A549 (cell line): ENCODE data around the gene NOTCH4. TPM values are rescaled to one million over a fixed set of nuclear protein-coding genes. Genes with fewer than 3 reads are reported as not detected.

Source experiments
- ATAC-seq, 2 experiments: fragments of 200-7000 bp in 1 of 2; fragments of >200 bp in 1 of 2; cut with Nextera tagmentation in 1 of 2; cut with Tn5 transposase in 1 of 2; 3 replicates each; pipeline versions ENCODE4 v1.8.0 to v1.9.1; 2018 to 2020; ENCODE audit warnings: mild to moderate bottlenecking in 1 of 2, moderate library complexity in 1 of 2
- CTCF ChIA-PET: fragments of 300-600 bp; sonication (Branson Sonifier 250); formaldehyde crosslinking; extraction: SDS; loops from one replicate; lab custom pipeline; 2021; ENCODE audit warnings: antibody characterized with exemption, inconsistent platforms; lab: Yijun Ruan, JAX
- POLR2A ChIA-PET: fragments of 350-600 bp; formaldehyde crosslinking; extraction: SDS; loops from one replicate; lab custom pipeline; 2021; ENCODE audit warnings: antibody characterized with exemption, inconsistent platforms; lab: Yijun Ruan, JAX
- DNase-seq, 2 experiments: peaks; one replicate each; pipeline versions ENCODE4 v3.0.0 to v3.0.0-alpha.2; 2011 to 2016; ENCODE audit warnings: low read depth in 1 of 2, low spot score in 1 of 2
- FAIRE-seq: peaks from 2 replicates; lab custom pipeline; 2011; peaks lifted over from hg19 to GRCh38; lab: Jason Lieb, UNC
- H3K27ac ChIP-seq, 2 experiments: fragments of >200 bp; sonication (Bioruptor Twin); formaldehyde crosslinking; 3 replicates each; pipeline ENCODE4 v1.5.1; 2016 to 2017
- H3K4me1 ChIP-seq: fragments of >200 bp; sonication (Bioruptor Twin); formaldehyde crosslinking; 3 replicates; pipeline ENCODE4 v1.6.1; 2016
- H3K4me2 ChIP-seq: fragments of >200 bp; sonication (Bioruptor Twin); formaldehyde crosslinking; 3 replicates; pipeline ENCODE4 v1.6.1; 2016
- H3K4me3 ChIP-seq: fragments of >200 bp; sonication (Bioruptor Twin); formaldehyde crosslinking; 3 replicates; pipeline ENCODE4 v1.5.1; 2016
- H3K9me3 ChIP-seq: fragments of >200 bp; sonication (Bioruptor Twin); formaldehyde crosslinking; 3 replicates; pipeline ENCODE4 v1.6.1; 2016
- BHLHE40 ChIP-seq: IDR thresholded peaks from 2 replicates; pipeline ENCODE4 v1.6.1; 2012; ENCODE audit warnings: low read depth, low read length, inconsistent platforms
- CBX8 ChIP-seq: fragments of 200-600 bp; sonication (generic); IDR thresholded peaks from 2 replicates; pipeline ENCODE4 v1.6.1; 2016
- CHD4 ChIP-seq: fragments of 200-600 bp; sonication (generic); IDR thresholded peaks from 2 replicates; pipeline ENCODE4 v1.6.1; 2016; ENCODE audit warnings: antibody characterized with exemption, mild to moderate bottlenecking, borderline replicate concordance
- E2F6 ChIP-seq: IDR thresholded peaks from 2 replicates; pipeline ENCODE4 v1.6.1; 2012; ENCODE audit warnings: low read depth, borderline replicate concordance
- EHF ChIP-seq: fragments of 250-450 bp; sonication (Bioruptor Pico); IDR thresholded peaks from 2 replicates; pipeline ENCODE4 v1.5.0; 2020; ENCODE audit warnings: mild to moderate bottlenecking
- ESRRA ChIP-seq: fragments of 150-350 bp; IDR thresholded peaks from 2 replicates; pipeline ENCODE4 v1.6.1; 2014; ENCODE audit warnings: mild to moderate bottlenecking, low read length, borderline replicate concordance
- HDAC2 ChIP-seq: fragments of 200-600 bp; sonication (generic); IDR thresholded peaks from 2 replicates; pipeline ENCODE4 v1.6.1; 2016
- HES2 ChIP-seq: fragments of >200 bp; sonication (Bioruptor Twin); formaldehyde crosslinking; IDR thresholded peaks from 2 replicates; pipeline ENCODE4 v1.6.1; 2016
- HEYL ChIP-seq: fragments of 250-450 bp; sonication (Bioruptor Pico); IDR thresholded peaks from 2 replicates; pipeline ENCODE4 v1.8.0; 2021; ENCODE audit warnings: mild to moderate bottlenecking, moderate library complexity
- HOXB13 ChIP-seq: fragments of 250-450 bp; sonication (Bioruptor Pico); IDR thresholded peaks from 2 replicates; pipeline ENCODE4 v1.5.0; 2020; ENCODE audit warnings: low read depth, mild to moderate bottlenecking, moderate library complexity
- HOXB5 ChIP-seq: fragments of 250-450 bp; sonication (Bioruptor Pico); IDR thresholded peaks from 2 replicates; pipeline ENCODE4 v1.5.0; 2020; ENCODE audit warnings: mild to moderate bottlenecking, moderate library complexity
- JUN ChIP-seq, 2 experiments: fragments of >200 bp; sonication (Bioruptor Twin); formaldehyde crosslinking; IDR thresholded peaks; 2 replicates in 1 of 2; 3 replicates in 1 of 2; pipeline ENCODE4 v1.6.1; 2016 to 2017
- MAZ ChIP-seq: fragments of 150-350 bp; IDR thresholded peaks from 2 replicates; pipeline ENCODE4 v1.6.1; 2014; ENCODE audit warnings: antibody characterized with exemption, low read depth, low read length, borderline replicate concordance
- MYC ChIP-seq: IDR thresholded peaks from 2 replicates; pipeline ENCODE4 v1.6.1; 2012; ENCODE audit warnings: mild to moderate bottlenecking, inconsistent platforms, low read length, improper control_type of control experiment, borderline replicate concordance
- NFE2L2 ChIP-seq: fragments of 150-350 bp; conservative IDR thresholded peaks from 2 replicates; pipeline ENCODE4 v1.6.1; 2014; ENCODE audit warnings: low read length
- NPAS2 ChIP-seq: fragments of 250-450 bp; sonication (Bioruptor Pico); IDR thresholded peaks from 2 replicates; pipeline ENCODE4 v1.8.0; 2022; ENCODE audit warnings: mild to moderate bottlenecking, moderate library complexity, borderline replicate concordance
- NR3C1 ChIP-seq: fragments of >200 bp; sonication (Bioruptor Twin); formaldehyde crosslinking; IDR thresholded peaks from 3 replicates; pipeline ENCODE4 v1.6.1; 2017
- RAD21 ChIP-seq, 2 experiments: fragments of >200 bp in 1 of 2; sonication (Bioruptor Twin) in 1 of 2; formaldehyde crosslinking in 1 of 2; IDR thresholded peaks in 1 of 2; conservative IDR thresholded peaks in 1 of 2; 2 replicates in 1 of 2; 3 replicates in 1 of 2; pipeline ENCODE4 v1.6.1; 2012 to 2018; ENCODE audit warnings: inconsistent platforms in 1 of 2
- RARB ChIP-seq: fragments of 250-450 bp; sonication (Bioruptor Pico); IDR thresholded peaks from 2 replicates; pipeline ENCODE4 v1.8.0; 2021; ENCODE audit warnings: mild to moderate bottlenecking, moderate library complexity
- SMC3 ChIP-seq: fragments of >200 bp; sonication (Bioruptor Twin); formaldehyde crosslinking; IDR thresholded peaks from 3 replicates; pipeline ENCODE4 v1.6.1; 2018; ENCODE audit warnings: inconsistent platforms
- SREBF2 ChIP-seq: fragments of 450-650 bp; IDR thresholded peaks from 2 replicates; pipeline ENCODE4 v1.6.1; 2014; ENCODE audit warnings: mild to moderate bottlenecking, moderate library complexity
- TP53 ChIP-seq: fragments of 250-450 bp; sonication (Bioruptor Pico); IDR thresholded peaks from 2 replicates; pipeline ENCODE4 v1.5.0; 2021; ENCODE audit warnings: mild to moderate bottlenecking, moderate library complexity
- ZC3H11A ChIP-seq: fragments of 450-650 bp; IDR thresholded peaks from 2 replicates; pipeline ENCODE4 v1.6.1; 2014; ENCODE audit warnings: antibody characterized with exemption, mild to moderate bottlenecking
- WGBS: methylation state at CpG from one replicate; pipeline ENCODE4 v1.1.6; 2017; ENCODE audit errors: missing lambda C conversion rate; 5-methylcytosine and 5-hydroxymethylcytosine counted together
- polyA plus RNA-seq, 4 experiments: library from polyadenylated mRNA; depleted of rRNA in 3 of 4; stranded (reverse); fragments of >200 nt; fragmentation: RNase III in 1 of 4; extraction: RNeasy Plus Mini Kit Qiagen cat#74134 plus additional on column Dnase treatment in 1 of 4; gene quantifications; 2 replicates in 3 of 4; 3 replicates in 1 of 4; pipeline ENCODE4 v1.2.3, GENCODE V29; 2011 to 2017
- TF ChIP-seq, protein P1 (sequence below): IDR thresholded peaks from 2 replicates; pipeline ENCODE4 v1.6.1; 2012
- TF ChIP-seq, protein P2 (sequence below): fragments of 250-450 bp; sonication (Bioruptor Pico); IDR thresholded peaks from 2 replicates; pipeline ENCODE4 v1.5.0; 2020; ENCODE audit warnings: low read depth, mild to moderate bottlenecking, moderate library complexity
- TF ChIP-seq, protein P3 (sequence below): fragments of >200 bp; sonication (Bioruptor Twin); formaldehyde crosslinking; IDR thresholded peaks from 3 replicates; pipeline ENCODE4 v1.5.1; 2016
- TF ChIP-seq, protein P4 (sequence below): fragments of 150-350 bp; IDR thresholded peaks from 2 replicates; pipeline ENCODE4 v1.6.1; 2014; ENCODE audit warnings: low read depth, mild to moderate bottlenecking, low read length

Gene NOTCH4
- polyA plus RNA-seq, 2 of the 4 experiments (the other 2 are of a cell fraction), result 0.32 to 0.70 TPM

GRCh38 chr6:32175322-32175710 is 48.6 kb downstream of the NOTCH4 start:
- Histone ChIP-seq H3K4me1 (peaks cover 20% of the 10 kb centered on the region), H3K27ac (peak overlapping the region; percentile 97 to 99), H3K4me2 (peak overlapping the region; percentile 93), H3K4me3 (peak overlapping the region; percentile 100), H3K9me3 (no peaks in the 10 kb centered on the region)
- ATAC-seq (no peak), FAIRE-seq (no peak), DNase-seq (no peak)
- WGBS, result 0% methylated on average over 2 of the region's 2 CpGs
- CTCF ChIA-PET, result no interaction called here
- POLR2A ChIA-PET, result no interaction called here
- no peak for TF ChIP-seq NR3C1
- TF ChIP-seq CBX8, result no peak
- TF ChIP-seq BHLHE40, result no peak
- no peak for TF ChIP-seq NFE2L2
- no peak for TF ChIP-seq HOXB5 (CRISPR knock-in tag)
- TF ChIP-seq, protein P1, sequence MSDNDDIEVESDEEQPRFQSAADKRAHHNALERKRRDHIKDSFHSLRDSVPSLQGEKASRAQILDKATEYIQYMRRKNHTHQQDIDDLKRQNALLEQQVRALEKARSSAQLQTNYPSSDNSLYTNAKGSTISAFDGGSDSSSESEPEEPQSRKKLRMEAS, result no peak
- no peak for TF ChIP-seq HOXB13

GRCh38 chr6:32174416-32174815 is 49.5 kb downstream of the NOTCH4 start:
- Histone ChIP-seq H3K4me3 (no peak overlapping the region), H3K4me1 (peaks cover 19% of the 10 kb centered on the region), H3K9me3 (no peaks in the 10 kb centered on the region), H3K4me2 (peak overlapping the region; percentile 93), H3K27ac (no peak overlapping the region)
- 94% methylated on average over 1 of the region's 1 CpG for WGBS
- no peak for ATAC-seq
- POLR2A ChIA-PET, result no interaction called here
- TF ChIP-seq ESRRA, result no peak
- TF ChIP-seq EHF (CRISPR knock-in tag), result no peak
- TF ChIP-seq HOXB5 (CRISPR knock-in tag), result no peak
- TF ChIP-seq HDAC2, result no peak
- TF ChIP-seq, protein P2, sequence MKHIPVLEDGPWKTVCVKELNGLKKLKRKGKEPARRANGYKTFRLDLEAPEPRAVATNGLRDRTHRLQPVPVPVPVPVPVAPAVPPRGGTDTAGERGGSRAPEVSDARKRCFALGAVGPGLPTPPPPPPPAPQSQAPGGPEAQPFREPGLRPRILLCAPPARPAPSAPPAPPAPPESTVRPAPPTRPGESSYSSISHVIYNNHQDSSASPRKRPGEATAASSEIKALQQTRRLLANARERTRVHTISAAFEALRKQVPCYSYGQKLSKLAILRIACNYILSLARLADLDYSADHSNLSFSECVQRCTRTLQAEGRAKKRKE (CRISPR knock-in tag), result no peak
- no peak for TF ChIP-seq RARB (CRISPR knock-in tag)
- TF ChIP-seq, protein P3, sequence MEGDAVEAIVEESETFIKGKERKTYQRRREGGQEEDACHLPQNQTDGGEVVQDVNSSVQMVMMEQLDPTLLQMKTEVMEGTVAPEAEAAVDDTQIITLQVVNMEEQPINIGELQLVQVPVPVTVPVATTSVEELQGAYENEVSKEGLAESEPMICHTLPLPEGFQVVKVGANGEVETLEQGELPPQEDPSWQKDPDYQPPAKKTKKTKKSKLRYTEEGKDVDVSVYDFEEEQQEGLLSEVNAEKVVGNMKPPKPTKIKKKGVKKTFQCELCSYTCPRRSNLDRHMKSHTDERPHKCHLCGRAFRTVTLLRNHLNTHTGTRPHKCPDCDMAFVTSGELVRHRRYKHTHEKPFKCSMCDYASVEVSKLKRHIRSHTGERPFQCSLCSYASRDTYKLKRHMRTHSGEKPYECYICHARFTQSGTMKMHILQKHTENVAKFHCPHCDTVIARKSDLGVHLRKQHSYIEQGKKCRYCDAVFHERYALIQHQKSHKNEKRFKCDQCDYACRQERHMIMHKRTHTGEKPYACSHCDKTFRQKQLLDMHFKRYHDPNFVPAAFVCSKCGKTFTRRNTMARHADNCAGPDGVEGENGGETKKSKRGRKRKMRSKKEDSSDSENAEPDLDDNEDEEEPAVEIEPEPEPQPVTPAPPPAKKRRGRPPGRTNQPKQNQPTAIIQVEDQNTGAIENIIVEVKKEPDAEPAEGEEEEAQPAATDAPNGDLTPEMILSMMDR, result no peak
- TF ChIP-seq BHLHE40, result no peak
- no peak for TF ChIP-seq CHD4
- no peak for TF ChIP-seq E2F6
- TF ChIP-seq NFE2L2, result no peak
- no peak for TF ChIP-seq NR3C1
- TF ChIP-seq TP53 (CRISPR knock-in tag), result no peak
- TF ChIP-seq ZC3H11A, result no peak
- TF ChIP-seq JUN (IDR thresholded peaks at IDR 0.05), result no peak
- DNase-seq, result no peak
- CTCF ChIA-PET, result interaction anchor here (0.5 to 2.3 kb wide), 3 partner anchors 21 to 616 kb away, joined by 3 to 8 read pairs (median 3); no protein-coding TSS in a partner anchor
- no peak for FAIRE-seq

- Histone ChIP-seq H3K4me2 (no peak overlapping the region), H3K27ac (no peak overlapping the region), H3K9me3 (no peaks in the 10 kb centered on the region), H3K4me1 (peaks cover 16% of the 10 kb centered on the region), H3K4me3 (no peak overlapping the region)
- FAIRE-seq (no peak), ATAC-seq (no peak), DNase-seq (no peak)
- ChIA-PET CTCF (interaction anchor here (1.1 to 2.3 kb wide), 4 partner anchors 9 to 54 kb away, joined by 3 to 8 read pairs (median 6); no protein-coding TSS in a partner anchor), POLR2A (no interaction called here)
- 89% methylated on average over 4 of the region's 4 CpGs for WGBS
- TF ChIP-seq NPAS2 (CRISPR knock-in tag) (no peak), HEYL (no peak), ESRRA (no peak), SMC3 (no peak), MAZ (no peak), SREBF2 (no peak), RAD21 (conservative IDR thresholded peaks at IDR 0.05 in 1 of 2, IDR thresholded peaks at IDR 0.05 in 1 of 2) (no peak), HES2 (no peak), MYC (no peak), HOXB5 (CRISPR knock-in tag) (no peak)
- TF ChIP-seq, protein P3, result no peak
- TF ChIP-seq, protein P4, sequence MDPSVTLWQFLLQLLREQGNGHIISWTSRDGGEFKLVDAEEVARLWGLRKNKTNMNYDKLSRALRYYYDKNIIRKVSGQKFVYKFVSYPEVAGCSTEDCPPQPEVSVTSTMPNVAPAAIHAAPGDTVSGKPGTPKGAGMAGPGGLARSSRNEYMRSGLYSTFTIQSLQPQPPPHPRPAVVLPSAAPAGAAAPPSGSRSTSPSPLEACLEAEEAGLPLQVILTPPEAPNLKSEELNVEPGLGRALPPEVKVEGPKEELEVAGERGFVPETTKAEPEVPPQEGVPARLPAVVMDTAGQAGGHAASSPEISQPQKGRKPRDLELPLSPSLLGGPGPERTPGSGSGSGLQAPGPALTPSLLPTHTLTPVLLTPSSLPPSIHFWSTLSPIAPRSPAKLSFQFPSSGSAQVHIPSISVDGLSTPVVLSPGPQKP, result no peak
Measured at GRCh38 chr6:32173051-32173727, 50.7 kb downstream of the NOTCH4 start.
